IMR-90 (cell line): ENCODE measurements around the gene TJAP1.

Experiments
- POLR2A ChIP-seq: IDR thresholded peaks from 2 replicates; pipeline ENCODE4 v1.6.1; 2012; ENCODE audit warnings: mild to moderate bottlenecking, low read depth, low read length
- RAD21 ChIP-seq: IDR thresholded peaks from 2 replicates; pipeline ENCODE4 v1.6.1; 2012; ENCODE audit warnings: low read length, improper control_type of control experiment
- RFX5 ChIP-seq: IDR thresholded peaks from 2 replicates; pipeline ENCODE4 v1.8.0; 2012; ENCODE audit warnings: low read depth, mild to moderate bottlenecking, low read length, moderate library complexity
- TF ChIP-seq, protein P1 (sequence below): conservative IDR thresholded peaks from 2 replicates; pipeline ENCODE4 v1.5.1; 2012; ENCODE audit warnings: mild to moderate bottlenecking, low read depth, low read length, improper control_type of control experiment

GRCh38 chr6:43477235-43478007 is at the start of gene TJAP1:
- no peak for TF ChIP-seq RAD21
- TF ChIP-seq, protein P1, sequence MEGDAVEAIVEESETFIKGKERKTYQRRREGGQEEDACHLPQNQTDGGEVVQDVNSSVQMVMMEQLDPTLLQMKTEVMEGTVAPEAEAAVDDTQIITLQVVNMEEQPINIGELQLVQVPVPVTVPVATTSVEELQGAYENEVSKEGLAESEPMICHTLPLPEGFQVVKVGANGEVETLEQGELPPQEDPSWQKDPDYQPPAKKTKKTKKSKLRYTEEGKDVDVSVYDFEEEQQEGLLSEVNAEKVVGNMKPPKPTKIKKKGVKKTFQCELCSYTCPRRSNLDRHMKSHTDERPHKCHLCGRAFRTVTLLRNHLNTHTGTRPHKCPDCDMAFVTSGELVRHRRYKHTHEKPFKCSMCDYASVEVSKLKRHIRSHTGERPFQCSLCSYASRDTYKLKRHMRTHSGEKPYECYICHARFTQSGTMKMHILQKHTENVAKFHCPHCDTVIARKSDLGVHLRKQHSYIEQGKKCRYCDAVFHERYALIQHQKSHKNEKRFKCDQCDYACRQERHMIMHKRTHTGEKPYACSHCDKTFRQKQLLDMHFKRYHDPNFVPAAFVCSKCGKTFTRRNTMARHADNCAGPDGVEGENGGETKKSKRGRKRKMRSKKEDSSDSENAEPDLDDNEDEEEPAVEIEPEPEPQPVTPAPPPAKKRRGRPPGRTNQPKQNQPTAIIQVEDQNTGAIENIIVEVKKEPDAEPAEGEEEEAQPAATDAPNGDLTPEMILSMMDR: no peak
- peak; percentile 94 for TF ChIP-seq POLR2A
- no peak for TF ChIP-seq RFX5
